Measurements from ENCODE around the gene MTRR.

- TF ChIP-seq CTCF (IDR thresholded peaks at IDR 0.05; ENCODE audit: poor library complexity) (no peak), EZH2 (IDR thresholded peaks at IDR 0.05; ENCODE audit: borderline replicate concordance) (no peak), EZH2phosphoT487 (IDR thresholded peaks at IDR 0.05; ENCODE audit: low read depth, severe bottlenecking, unreplicated experiment) (no peak)
These were observed 44.0 kb upstream of the MTRR start for GRCh38 chr5:7824995-7825394.

All from hepatocyte (in vitro differentiated cells).